ENCODE measurements around the gene GLDN.

DNA sequence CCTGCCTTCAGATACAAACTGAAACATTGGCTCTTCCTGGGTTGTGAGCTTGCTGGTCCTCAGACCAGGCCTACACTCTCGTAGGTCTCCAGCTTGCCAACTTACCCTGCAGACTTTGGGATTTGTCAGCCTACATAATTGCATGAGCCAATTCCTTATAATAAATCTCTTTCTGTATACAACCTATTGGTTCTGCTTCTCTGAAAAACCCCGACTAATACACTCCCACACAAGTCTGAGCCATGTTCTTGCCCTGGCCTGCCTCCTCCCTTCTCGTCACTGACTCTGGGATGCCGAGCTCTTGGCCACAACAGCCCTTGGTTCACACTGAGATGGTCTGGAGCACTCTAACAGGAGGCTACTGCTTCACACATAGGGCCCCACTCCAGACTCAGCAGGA is 12.5 kb upstream of the GLDN start:
- TF ChIP-seq CTCF (conservative IDR thresholded peaks at IDR 0.05) (no peak), ZFX (IDR thresholded peaks at IDR 0.05) (no peak)
